NT2/D1 (cell line): Measurements from ENCODE around the gene ACOX2.

ENCODE experiments used
- DNase-seq: peaks from one replicate; pipeline ENCODE4 v3.0.0-alpha.2; 2011; ENCODE audit warnings: low read depth, low spot score
- H3K27me3 ChIP-seq: 2 replicates; pipeline ENCODE4 v1.6.0; 2011; ENCODE audit warnings: mild to moderate bottlenecking; ENCODE audit not compliant: insufficient read length, insufficient read depth
- H3K36me3 ChIP-seq: 2 replicates; pipeline ENCODE4 v1.6.1; 2011; ENCODE audit warnings: mild to moderate bottlenecking, low read length, mixed read lengths; ENCODE audit not compliant: insufficient read depth, insufficient read length
- H3K4me1 ChIP-seq: 2 replicates; pipeline ENCODE4 v1.5.1; 2011; ENCODE audit not compliant: insufficient read depth, insufficient read length
- H3K4me3 ChIP-seq: 2 replicates; pipeline ENCODE4 v1.5.1; 2011; ENCODE audit warnings: low read depth; ENCODE audit not compliant: insufficient read length
- H3K9ac ChIP-seq: 2 replicates; pipeline ENCODE4 v1.6.0; 2011; ENCODE audit warnings: low read depth; ENCODE audit not compliant: insufficient read length
- H3K9me3 ChIP-seq: 2 replicates; pipeline ENCODE4 v1.5.1; 2011; ENCODE audit warnings: mild to moderate bottlenecking, low read length; ENCODE audit not compliant: insufficient read depth
- SUZ12 ChIP-seq: IDR thresholded peaks from 2 replicates; pipeline ENCODE4 v1.6.1; 2011; ENCODE audit not compliant: insufficient read length, insufficient read depth; ENCODE audit errors: extremely low read depth
- YY1 ChIP-seq: IDR thresholded peaks from 2 replicates; pipeline ENCODE4 v1.6.1; 2011; ENCODE audit not compliant: insufficient read length, insufficient read depth
- ZNF274 ChIP-seq: IDR thresholded peaks from 2 replicates; pipeline ENCODE4 v1.6.1; 2011; ENCODE audit warnings: mild to moderate bottlenecking, low read depth, low read length

The ACOX2 gene

DNA sequence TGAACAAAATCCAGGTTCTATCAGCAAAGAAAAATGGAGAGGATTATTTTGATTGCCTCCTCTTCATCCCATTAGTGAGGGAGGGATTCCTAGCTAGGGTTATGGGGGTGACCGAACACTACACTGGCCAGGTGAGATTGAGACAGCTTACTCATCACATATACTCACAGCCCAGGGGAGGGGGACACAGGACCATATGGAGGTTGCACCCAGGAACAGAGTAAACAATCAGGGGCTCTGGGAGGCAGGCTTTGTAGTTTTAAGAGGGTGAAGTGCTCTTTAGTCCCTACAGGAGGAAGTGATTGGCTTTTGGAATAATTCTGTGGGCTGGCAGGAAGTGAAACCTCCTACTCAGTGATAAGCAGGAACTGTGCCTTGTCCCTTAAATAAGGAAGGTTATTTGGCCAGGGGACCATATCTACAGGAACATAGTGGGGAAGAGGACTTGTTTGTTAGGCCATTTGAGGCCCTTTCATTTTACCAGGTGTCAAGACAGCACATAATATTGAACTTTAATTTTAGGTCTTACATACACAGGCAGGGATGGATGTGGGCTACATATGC lies 62.6 kb downstream of the ACOX2 start:
- peaks cover 16% of the 10 kb centered on the region for H3K4me1 ChIP-seq
- no peaks in the 10 kb centered on the region for H3K27me3 ChIP-seq
- no peak for TF ChIP-seq ZNF274
- TF ChIP-seq YY1: no peak
- TF ChIP-seq SUZ12: no peak
- H3K9me3 ChIP-seq: peaks cover 3% of the 10 kb centered on the region; the same call in 1 of the 2 replicates
- H3K36me3 ChIP-seq: no peaks in the 10 kb centered on the region
- no peak overlapping the region for H3K4me3 ChIP-seq
- DNase-seq: no peak
- H3K9ac ChIP-seq: no peak overlapping the region

DNA sequence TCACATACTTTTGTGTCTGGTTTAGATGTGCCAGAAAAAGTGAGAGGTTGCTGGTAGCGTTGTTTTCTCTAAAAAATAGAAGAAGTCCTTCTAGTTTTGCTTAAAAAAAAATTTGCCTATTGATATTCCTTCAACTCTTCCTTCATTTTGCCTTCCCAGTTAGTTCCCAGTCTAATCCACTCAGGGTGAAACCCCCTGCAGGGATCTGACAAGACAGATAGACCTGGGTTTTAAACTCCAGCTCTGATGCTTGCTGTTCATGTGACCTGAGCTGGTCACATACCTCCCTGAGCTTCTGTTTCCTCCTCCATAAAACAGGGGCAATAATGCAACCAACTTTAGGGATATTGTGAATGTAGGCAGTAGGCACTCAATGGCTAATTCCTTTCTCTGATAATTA lies 63.7 kb downstream of the ACOX2 start:
- DNase-seq: no peak
- Histone ChIP-seq H3K4me3 (no peak overlapping the region), H3K9me3 (no peaks in the 10 kb centered on the region), H3K36me3 (no peaks in the 10 kb centered on the region), H3K9ac (no peak overlapping the region), H3K27me3 (no peaks in the 10 kb centered on the region), H3K4me1 (peaks cover 16% of the 10 kb centered on the region)
- TF ChIP-seq SUZ12 (no peak), ZNF274 (no peak), YY1 (no peak)

DNA sequence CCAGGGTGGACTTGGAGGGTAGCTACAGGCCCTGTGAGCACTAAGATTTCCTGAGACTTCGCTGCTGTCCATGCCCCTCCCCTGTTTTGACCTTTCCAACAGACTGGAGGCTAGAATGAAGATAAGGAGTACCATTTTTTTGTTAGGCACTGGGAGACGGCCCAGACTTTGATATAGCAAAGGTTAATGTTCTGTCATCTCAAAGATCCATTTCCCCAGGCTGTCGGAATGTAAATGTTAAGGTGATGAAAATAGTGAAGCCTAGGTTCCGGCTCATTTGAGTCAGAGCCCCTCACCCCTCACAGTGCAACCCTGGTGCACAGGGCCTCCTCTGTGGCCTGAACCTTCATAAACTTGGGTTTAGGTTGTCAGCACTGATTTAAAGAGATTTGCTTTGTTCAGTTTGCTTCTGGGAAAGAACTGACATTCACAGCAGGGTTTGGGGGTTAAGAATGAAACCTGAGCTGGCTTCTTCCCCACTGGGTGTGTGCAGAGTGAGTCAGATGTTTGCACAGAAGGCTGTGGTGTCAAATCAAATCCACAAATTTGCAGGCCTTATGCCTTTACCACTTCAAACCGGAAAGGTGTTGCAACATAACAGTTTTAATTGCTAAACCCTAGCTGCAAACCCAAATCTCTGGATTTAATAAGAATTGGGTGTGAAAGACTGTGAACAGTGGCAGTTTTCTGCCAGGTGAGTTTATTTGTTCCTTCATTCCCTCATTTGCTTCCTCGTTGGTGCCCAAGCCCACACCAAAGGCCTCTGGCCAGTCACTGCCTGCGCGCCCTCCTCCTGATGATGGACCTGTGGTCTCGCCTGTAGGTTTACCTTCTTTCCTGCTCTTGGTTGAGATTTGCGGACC lies 65.7 kb downstream of the ACOX2 start:
- Histone ChIP-seq H3K4me1 (peaks cover 16% of the 10 kb centered on the region), H3K27me3 (no peaks in the 10 kb centered on the region), H3K4me3 (no peak overlapping the region), H3K36me3 (no peaks in the 10 kb centered on the region), H3K9me3 (no peaks in the 10 kb centered on the region), H3K9ac (no peak overlapping the region)
- DNase-seq: no peak
- TF ChIP-seq YY1 (no peak), ZNF274 (no peak), SUZ12 (no peak)

GRCh38 chr3:58470363-58471024 lies 66.5 kb downstream of the ACOX2 start:
- peaks cover 16% of the 10 kb centered on the region for H3K4me1 ChIP-seq
- no peaks in the 10 kb centered on the region for H3K36me3 ChIP-seq
- TF ChIP-seq SUZ12: no peak
- TF ChIP-seq YY1: no peak
- TF ChIP-seq ZNF274: no peak
- H3K4me3 ChIP-seq: no peak overlapping the region
- H3K27me3 ChIP-seq: no peaks in the 10 kb centered on the region
- no peak for DNase-seq
- no peaks in the 10 kb centered on the region for H3K9me3 ChIP-seq
- peak overlapping the region; percentile 39 for H3K9ac ChIP-seq

- Histone ChIP-seq H3K4me1 (peaks cover 16% of the 10 kb centered on the region), H3K9ac (no peak overlapping the region), H3K36me3 (no peaks in the 10 kb centered on the region), H3K27me3 (no peaks in the 10 kb centered on the region), H3K4me3 (no peak overlapping the region), H3K9me3 (no peaks in the 10 kb centered on the region)
- no peak for DNase-seq
- TF ChIP-seq SUZ12: no peak
- TF ChIP-seq ZNF274: no peak
- no peak for TF ChIP-seq YY1
Observed at GRCh38 chr3:58469096-58469495, 67.9 kb downstream of the ACOX2 start.

GRCh38 chr3:58466899-58467563 lies 70.0 kb downstream of the ACOX2 start:
- Histone ChIP-seq H3K27me3 (no peaks in the 10 kb centered on the region), H3K36me3 (no peaks in the 10 kb centered on the region), H3K4me1 (peaks cover 16% of the 10 kb centered on the region), H3K9ac (no peak overlapping the region), H3K4me3 (no peak overlapping the region), H3K9me3 (no peaks in the 10 kb centered on the region)
- no peak for DNase-seq
- no peak for TF ChIP-seq YY1
- TF ChIP-seq SUZ12: no peak
- TF ChIP-seq ZNF274: no peak

- Histone ChIP-seq H3K4me3 (no peak overlapping the region), H3K9me3 (no peaks in the 10 kb centered on the region), H3K9ac (no peak overlapping the region), H3K4me1 (no peaks in the 10 kb centered on the region), H3K27me3 (no peaks in the 10 kb centered on the region), H3K36me3 (no peaks in the 10 kb centered on the region)
- DNase-seq: no peak
- no peak for TF ChIP-seq ZNF274
- TF ChIP-seq YY1: no peak
- TF ChIP-seq SUZ12: no peak
Observed at GRCh38 chr3:58464866-58465265, 72.1 kb downstream of the ACOX2 start.
